ENCODE measurements around the gene PTPRK. TPM values are rescaled to one million over a fixed set of nuclear protein-coding genes. Genes with fewer than 3 reads are reported as not detected.

Gene PTPRK
- total and polyA plus RNA-seq, 12 donors = 3.2 to 22.4 (median 15.0) TPM

DNA sequence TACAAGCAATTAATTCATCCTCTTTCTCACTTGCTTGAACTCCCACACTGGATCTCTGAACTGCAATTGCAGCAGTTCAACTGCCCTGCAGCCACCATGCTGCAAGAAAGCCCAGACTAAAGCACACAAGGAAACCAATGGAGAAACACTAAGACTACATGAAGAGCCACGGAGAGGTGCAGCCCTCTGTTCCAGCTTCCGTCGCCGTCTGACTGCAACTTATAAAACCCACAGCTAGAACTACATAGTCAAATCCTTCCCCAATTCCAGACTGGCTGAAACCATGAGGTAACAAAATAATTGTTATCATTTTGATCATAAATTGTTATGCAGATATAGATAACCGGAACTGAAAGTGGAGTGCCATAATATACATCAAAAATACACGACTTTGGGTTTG lies 598.4 kb downstream of the PTPRK start:
- Histone ChIP-seq H3K4me3 (no peak overlapping the region), H3K36me3 (replicated peaks in 1 of 2) (no peaks in the 10 kb centered on the region), H3K4me1 (replicated peaks in 1 of 2) (no peaks in the 10 kb centered on the region), H3K27ac (no peak overlapping the region), H3K27me3 (no peaks in the 10 kb centered on the region), H3K9me3 (replicated peaks in 1 of 3) (no peaks in the 10 kb centered on the region)
- intact Hi-C loops (cut with DNase I) = no loop called here
- 85 to 91% (median 88%) methylated on average over 6 of the region's 6 CpGs for WGBS, 4 donors
- no peak for DNase-seq
- TF ChIP-seq, protein P1, sequence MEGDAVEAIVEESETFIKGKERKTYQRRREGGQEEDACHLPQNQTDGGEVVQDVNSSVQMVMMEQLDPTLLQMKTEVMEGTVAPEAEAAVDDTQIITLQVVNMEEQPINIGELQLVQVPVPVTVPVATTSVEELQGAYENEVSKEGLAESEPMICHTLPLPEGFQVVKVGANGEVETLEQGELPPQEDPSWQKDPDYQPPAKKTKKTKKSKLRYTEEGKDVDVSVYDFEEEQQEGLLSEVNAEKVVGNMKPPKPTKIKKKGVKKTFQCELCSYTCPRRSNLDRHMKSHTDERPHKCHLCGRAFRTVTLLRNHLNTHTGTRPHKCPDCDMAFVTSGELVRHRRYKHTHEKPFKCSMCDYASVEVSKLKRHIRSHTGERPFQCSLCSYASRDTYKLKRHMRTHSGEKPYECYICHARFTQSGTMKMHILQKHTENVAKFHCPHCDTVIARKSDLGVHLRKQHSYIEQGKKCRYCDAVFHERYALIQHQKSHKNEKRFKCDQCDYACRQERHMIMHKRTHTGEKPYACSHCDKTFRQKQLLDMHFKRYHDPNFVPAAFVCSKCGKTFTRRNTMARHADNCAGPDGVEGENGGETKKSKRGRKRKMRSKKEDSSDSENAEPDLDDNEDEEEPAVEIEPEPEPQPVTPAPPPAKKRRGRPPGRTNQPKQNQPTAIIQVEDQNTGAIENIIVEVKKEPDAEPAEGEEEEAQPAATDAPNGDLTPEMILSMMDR (IDR thresholded peaks at IDR 0.05) = no peak
- TF ChIP-seq POLR2A (IDR thresholded peaks at IDR 0.05) = no peak

- Histone ChIP-seq H3K36me3 (replicated peaks in 1 of 2) (no peaks in the 10 kb centered on the region), H3K4me1 (replicated peaks in 1 of 2) (no peaks in the 10 kb centered on the region), H3K9me3 (replicated peaks in 1 of 3) (no peaks in the 10 kb centered on the region), H3K4me3 (no peak overlapping the region), H3K27me3 (no peaks in the 10 kb centered on the region), H3K27ac (no peak overlapping the region)
- TF ChIP-seq POLR2A (IDR thresholded peaks at IDR 0.05) = no peak
- TF ChIP-seq, protein P1 (IDR thresholded peaks at IDR 0.05) = no peak
- WGBS, 4 donors = 58 to 68% (median 67%) methylated on average over 3 of the region's 3 CpGs
- no peak for DNase-seq
- intact Hi-C loops (cut with DNase I) = no loop called here
Observed at GRCh38 chr6:127920804-127921203, 599.6 kb downstream of the PTPRK start.
